Right kidney (tissue), 9 donors: Measurements from ENCODE around the gene XPNPEP1.

Experiments used
- DNase-seq: peaks from one replicate; pipeline ENCODE4 v3.0.0-alpha.2; 2016
- long read RNA-seq, 8 donors: transcript quantifications; one replicate each; lab custom pipeline, GENCODE V29; 2026

Gene XPNPEP1
- long read RNA-seq, donor 1, transcript XPNPEP1-218 (21 exons, 2,539 nt): major isoform, 15 of 22 reads
- long read RNA-seq, donor 1, partial matches to known transcripts: 5 of 22 reads
- long read RNA-seq, donor 1, other reads (novel, unspliced or antisense): 0 of 22 reads
- long read RNA-seq, donor 2, transcript XPNPEP1-218 (21 exons, 2,539 nt): major isoform, 10 of 27 reads
- long read RNA-seq, donor 2, partial matches to known transcripts: 14 of 27 reads
- long read RNA-seq, donor 2, other reads (novel, unspliced or antisense): 0 of 27 reads
- long read RNA-seq, donor 3, transcript XPNPEP1-218 (21 exons, 2,539 nt): major isoform, 13 of 14 reads
- long read RNA-seq, donor 3, partial matches to known transcripts: 0 of 14 reads
- long read RNA-seq, donor 3, other reads (novel, unspliced or antisense): 0 of 14 reads
- long read RNA-seq, donor 4, transcript XPNPEP1-218 (21 exons, 2,539 nt): major isoform, 5 of 37 reads
- long read RNA-seq, donor 4, transcript XPNPEP1-202 (7 exons, 881 nt): major isoform, 5 of 37 reads
- long read RNA-seq, donor 4, partial matches to known transcripts: 26 of 37 reads
- long read RNA-seq, donor 4, other reads (novel, unspliced or antisense): 0 of 37 reads
- long read RNA-seq, donor 5, transcript XPNPEP1-218 (21 exons, 2,539 nt): major isoform, 14 of 17 reads
- long read RNA-seq, donor 5, partial matches to known transcripts: 0 of 17 reads
- long read RNA-seq, donor 5, other reads (novel, unspliced or antisense): 0 of 17 reads
- long read RNA-seq, donor 6, transcript XPNPEP1-218 (21 exons, 2,539 nt): major isoform, 7 of 10 reads
- long read RNA-seq, donor 6, partial matches to known transcripts: 0 of 10 reads
- long read RNA-seq, donor 6, other reads (novel, unspliced or antisense): 0 of 10 reads
- long read RNA-seq, donor 7, transcript XPNPEP1-218 (21 exons, 2,539 nt): major isoform, 10 of 11 reads
- long read RNA-seq, donor 7, partial matches to known transcripts: 0 of 11 reads
- long read RNA-seq, donor 7, other reads (novel, unspliced or antisense): 0 of 11 reads
- long read RNA-seq, donor 8, transcript XPNPEP1-218 (21 exons, 2,539 nt): major isoform, 15 of 30 reads
- long read RNA-seq, donor 8, partial matches to known transcripts: 13 of 30 reads
- long read RNA-seq, donor 8, other reads (novel, unspliced or antisense): 0 of 30 reads

GRCh38 chr10:109922976-109923921 lies at the start of gene XPNPEP1:
Gene XPNPEP1, minus strand, starts transcription at chr10:109923511. Its CDS starts 78 bp downstream, at chr10:109923433.
- peak; percentile 84 for DNase-seq

- DNase-seq: no peak
Observed at GRCh38 chr10:109972372-109973001, 49.2 kb upstream of the XPNPEP1 start.

DNA sequence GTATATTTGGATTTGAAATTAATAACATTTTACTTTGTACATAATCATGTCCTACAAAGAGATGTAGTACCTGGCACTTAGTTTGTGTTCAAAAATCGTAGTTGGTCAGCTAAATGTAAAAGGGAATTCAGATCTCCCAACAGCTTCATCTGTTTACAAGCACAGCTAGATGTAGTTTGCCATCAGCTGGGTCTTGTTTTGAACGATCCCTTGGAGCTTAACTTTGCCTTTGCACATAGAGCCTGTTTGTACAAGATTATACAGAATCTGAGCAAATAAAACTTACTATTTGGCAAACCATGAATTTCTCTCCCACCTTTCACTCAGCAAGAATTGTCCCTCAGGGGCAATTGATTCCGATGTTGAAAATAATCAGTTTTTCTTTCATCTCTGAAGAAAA lies 48.3 kb upstream of the XPNPEP1 start:
- no peak for DNase-seq

DNA sequence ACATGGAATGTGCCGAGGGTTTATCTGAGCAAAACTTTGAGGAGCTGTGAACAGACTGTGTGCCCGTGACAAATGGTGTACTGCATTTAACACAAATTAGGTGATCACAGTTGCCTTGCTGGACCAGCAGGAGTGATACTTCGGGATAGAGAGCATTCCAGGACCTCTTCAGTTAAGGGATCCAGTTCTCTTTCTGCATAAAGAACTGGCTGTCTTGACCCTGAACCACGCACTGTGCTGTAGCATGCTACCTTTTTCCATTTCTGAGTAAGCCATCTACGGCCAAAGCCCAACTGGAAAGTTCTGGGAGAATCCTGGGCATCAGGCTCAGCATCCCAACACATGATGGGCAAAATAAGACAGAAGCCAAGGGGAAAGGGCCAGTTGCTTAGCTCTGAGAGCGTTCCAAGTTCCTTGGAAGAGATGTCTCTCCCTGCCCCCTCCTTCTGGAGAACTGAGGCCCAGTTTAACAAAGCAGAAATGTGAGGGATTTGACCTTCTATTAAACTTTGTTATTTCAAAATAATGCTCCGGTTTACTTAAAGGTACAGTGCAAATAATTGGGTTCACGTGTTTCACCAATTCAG lies 46.5 kb upstream of the XPNPEP1 start:
- DNase-seq: no peak

DNA sequence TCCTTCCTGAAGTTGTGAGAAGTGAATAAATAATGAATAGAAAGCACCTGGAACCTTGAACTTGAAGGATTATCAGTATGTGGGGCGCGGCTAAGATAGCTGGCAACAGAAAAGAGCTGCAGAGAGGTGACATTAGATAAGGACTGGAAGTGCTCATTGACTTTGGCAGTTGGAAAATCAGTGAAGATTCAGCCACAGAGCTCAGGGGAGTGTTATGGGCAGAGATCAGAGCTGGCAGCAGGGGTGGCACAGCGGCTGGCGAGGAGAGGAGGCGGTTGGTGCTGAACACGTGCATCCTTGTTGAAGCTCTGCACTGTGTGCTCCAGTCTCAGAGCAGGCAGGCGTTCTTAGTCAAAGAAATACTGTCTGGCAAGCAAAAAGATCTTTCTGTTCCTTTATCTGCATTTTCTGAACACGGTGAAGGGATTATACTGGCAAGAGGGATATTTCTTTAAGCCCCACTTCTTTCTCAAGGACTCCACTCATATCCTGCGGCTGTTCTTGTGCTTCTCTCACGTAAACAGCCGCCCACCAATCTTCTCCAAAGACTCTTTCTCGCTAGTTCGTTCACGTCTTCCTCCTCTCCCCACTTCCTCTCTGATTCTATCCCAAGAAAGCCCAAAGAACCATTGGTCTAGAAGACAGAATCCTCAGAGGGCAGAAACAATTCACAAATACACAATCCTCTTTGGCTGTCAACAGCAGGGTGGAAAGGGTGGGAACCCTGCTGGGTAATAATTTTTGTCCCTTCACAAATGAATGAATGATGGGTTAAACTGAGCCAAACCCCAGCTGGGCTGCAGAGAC lies 45.8 kb upstream of the XPNPEP1 start:
- no peak for DNase-seq

DNA sequence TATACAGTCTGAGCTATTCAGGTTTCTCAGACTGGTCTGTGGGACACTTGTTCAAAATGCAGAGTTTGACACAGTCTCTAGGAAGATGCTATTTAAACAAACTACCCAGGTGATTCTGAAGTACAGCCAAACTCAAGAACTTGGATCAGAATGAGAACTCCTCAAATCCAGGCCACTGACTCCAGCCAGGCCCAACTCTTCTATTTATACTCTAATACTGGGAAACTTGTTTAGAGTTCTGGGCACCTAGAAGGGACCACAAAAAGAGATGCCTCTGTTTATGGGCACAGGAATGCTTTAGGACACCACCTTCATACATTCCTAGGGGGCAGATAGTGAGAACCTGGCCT lies 44.4 kb upstream of the XPNPEP1 start:
- DNase-seq: no peak

DNA sequence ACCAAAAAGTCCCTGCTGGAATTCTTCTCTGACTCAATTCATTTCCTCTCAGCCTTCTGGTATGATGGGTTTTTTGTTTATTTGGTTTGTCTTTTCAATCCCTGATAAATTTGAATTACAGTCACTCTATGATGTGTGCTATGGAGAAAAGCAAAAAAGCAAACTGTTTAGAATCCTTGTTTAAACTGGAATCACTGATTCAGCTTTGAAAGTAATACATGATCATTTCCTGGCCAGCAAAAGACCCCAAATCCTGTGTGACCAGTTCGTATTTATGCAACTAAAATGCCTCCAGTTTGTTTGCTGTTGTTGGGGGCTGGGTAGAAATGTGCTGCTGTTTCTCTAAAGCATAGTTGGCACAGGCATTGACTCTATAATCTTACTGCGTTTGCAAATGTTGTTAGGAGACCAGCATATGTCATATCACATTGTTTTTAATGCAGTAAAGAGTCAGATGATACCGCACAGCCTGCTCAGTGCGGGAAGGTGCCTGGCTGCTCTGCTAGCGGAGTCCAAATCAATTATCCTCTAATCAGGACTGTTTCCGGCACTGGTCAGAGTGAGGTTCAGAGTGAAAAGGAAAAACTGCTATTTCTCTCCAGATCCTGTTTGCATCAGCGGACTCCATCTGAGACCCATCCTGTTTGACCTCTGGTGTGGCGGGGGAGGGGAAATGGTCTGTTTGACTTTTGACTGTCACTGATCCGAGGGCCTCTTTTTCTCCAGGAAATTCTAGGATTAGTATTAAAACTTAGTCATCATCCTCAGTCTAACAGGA lies 43.8 kb upstream of the XPNPEP1 start:
- DNase-seq: peak; percentile 53

DNA sequence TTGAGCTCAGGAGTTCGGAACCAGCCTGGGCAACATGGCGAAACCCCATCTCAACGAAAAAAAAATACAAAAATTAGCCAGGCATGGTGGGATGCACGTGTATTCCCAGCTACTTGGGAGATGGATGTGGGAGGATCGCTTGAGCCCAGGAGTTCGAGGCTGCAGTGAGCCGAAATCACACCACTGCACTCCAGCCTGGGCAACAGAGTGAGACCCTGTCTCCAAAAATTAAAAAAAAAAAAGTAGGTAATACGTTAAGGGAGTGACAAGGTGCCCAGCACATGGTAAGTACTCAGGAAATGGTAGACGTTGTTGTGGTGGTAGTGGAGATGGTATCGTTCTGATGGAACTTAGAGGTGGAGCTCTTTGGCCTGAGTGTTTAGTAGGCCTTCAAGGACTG lies 41.0 kb upstream of the XPNPEP1 start:
- DNase-seq: no peak

GRCh38 chr10:109963439-109963838 lies 40.1 kb upstream of the XPNPEP1 start:
- DNase-seq: no peak

- DNase-seq: no peak
Observed at GRCh38 chr10:109962247-109962646, 38.9 kb upstream of the XPNPEP1 start.

GRCh38 chr10:109961174-109962001 lies 38.1 kb upstream of the XPNPEP1 start:
- peak; percentile 52 for DNase-seq

DNA sequence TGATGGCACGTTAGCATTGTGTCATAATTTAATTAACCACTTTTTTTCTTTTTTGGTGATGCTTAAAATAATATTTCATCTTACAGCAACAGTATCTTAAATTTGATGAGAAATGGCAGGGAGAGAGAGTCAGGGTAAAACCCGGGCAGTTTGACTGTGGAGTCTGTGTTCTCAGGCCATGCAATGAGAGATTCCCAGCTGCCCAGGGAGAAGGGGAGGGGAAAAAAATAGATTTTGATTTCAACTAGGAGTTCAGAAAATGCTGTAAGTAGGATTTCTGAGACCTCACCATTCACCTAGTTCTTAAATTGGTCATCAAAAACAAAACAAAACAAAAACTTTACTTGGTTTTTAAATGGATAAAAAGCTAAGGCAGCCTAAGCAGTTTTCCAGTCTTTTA lies 37.4 kb upstream of the XPNPEP1 start:
- no peak for DNase-seq

GRCh38 chr10:109959259-109960145 lies 36.2 kb upstream of the XPNPEP1 start:
- DNase-seq: no peak

GRCh38 chr10:109958059-109958458 lies 34.7 kb upstream of the XPNPEP1 start:
- DNase-seq: no peak

DNA sequence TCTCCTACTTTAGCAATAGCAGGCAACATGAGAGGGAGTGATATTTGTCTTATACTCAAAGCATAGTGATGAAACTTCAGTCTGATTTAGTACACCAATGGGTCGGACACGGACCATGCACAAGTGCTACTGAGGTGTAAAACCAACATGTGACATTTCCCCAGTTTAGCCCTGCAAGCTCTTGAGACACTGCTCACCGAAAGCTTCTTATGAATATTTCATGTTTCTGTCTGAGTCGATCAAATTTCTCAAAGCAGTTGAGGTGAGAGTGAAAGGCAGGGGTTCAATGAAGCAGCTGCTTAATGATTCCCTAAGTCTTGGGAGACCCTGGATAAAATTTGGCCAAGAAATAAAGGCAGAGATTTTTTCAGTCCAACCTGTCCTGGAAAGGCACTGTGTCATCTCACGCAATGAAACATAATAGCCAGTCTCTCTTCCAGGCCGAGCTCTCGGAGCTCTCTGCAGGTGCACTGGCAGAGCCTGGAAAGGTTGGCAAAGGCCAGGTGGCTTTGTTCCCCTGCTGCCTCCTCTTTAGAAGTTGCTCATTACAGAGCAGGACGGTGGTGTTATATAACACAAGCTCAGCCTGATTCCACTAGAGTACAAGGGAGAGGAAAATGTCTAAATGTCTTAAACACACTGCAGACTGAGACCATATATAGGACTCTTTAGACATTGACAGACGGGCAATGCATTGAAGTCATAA lies 33.9 kb upstream of the XPNPEP1 start:
- DNase-seq: peak; percentile 39

DNA sequence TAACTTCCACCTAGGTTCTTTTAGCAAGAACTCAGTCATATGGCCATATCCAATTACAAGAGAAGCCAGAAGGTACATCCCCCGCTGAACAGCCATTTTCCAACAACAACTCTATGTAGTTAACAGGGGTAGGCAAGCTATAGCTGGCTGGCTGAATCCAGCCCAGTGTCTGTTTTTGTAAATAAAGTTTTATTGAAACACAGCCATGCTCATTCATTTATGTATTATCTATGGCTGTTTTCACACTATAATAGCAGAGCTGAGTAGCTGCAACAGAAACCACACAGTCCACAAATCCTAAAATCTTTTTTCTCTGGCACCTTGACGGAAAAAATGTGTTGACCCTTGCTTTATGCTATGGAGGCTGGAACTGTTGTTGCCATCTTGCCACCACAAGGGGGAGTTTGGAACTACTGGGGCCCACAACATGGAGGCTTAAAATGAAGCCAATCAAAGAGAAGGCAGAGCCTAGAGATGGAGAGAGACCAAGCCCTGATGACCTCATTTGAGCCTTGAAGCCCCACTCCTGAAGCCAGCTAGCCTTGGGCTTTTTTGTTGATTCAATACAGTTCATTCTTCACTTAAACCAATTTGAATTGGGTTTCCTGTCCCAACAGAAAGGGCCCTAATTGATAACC lies 33.3 kb upstream of the XPNPEP1 start:
- DNase-seq: no peak
